HepG2 (cell line): ENCODE data around the gene KBTBD2. TPM values are rescaled to one million over a fixed set of nuclear protein-coding genes. Genes with fewer than 3 reads are reported as not detected.

ENCODE experiments used
- AHR ChIP-seq: IDR thresholded peaks from 2 replicates; pipeline ENCODE4 v1.6.1; 2018; ENCODE audit warnings: missing genetic modification reagents, missing compliant biosample characterization
- BCL6 ChIP-seq: IDR thresholded peaks from 2 replicates; pipeline ENCODE4 v1.6.1; 2016; ENCODE audit warnings: missing genetic modification reagents, missing compliant biosample characterization
- EP300 ChIP-seq, 3 experiments: sonication (generic) in 1 of 3; formaldehyde crosslinking in 1 of 3; IDR thresholded peaks; 2 replicates each; pipeline versions ENCODE4 v1.5.1 to v1.6.1; 2011 to 2020; ENCODE audit warnings: low read depth in 2 of 3, low read length in 2 of 3, borderline replicate concordance in 1 of 3, improper control_type of control experiment in 1 of 3, mild to moderate bottlenecking in 1 of 3, missing genetic modification reagents in 1 of 3, moderate library complexity in 1 of 3
- FOXA3 ChIP-seq: IDR thresholded peaks from 2 replicates; pipeline ENCODE4 v1.6.1; 2016; ENCODE audit warnings: missing genetic modification reagents, missing compliant biosample characterization
- FOXP1 ChIP-seq, 2 experiments: fragments of 450-650 bp in 1 of 2; IDR thresholded peaks; 2 replicates each; pipeline ENCODE4 v1.6.1; 2017 to 2018; ENCODE audit warnings: antibody characterized with exemption in 1 of 2
- KAT8 ChIP-seq: IDR thresholded peaks from 2 replicates; pipeline ENCODE4 v1.6.1; 2016; ENCODE audit warnings: missing genetic modification reagents, missing compliant biosample characterization
- KLF16 ChIP-seq, 2 experiments: sonication (generic) in 1 of 2; formaldehyde crosslinking in 1 of 2; IDR thresholded peaks; 2 replicates each; pipeline versions ENCODE4 v1.6.1 to v1.8.0; 2016 to 2023; ENCODE audit warnings: missing genetic modification reagents in 2 of 2, missing compliant biosample characterization in 1 of 2
- MAFG ChIP-seq: sonication (generic); formaldehyde crosslinking; IDR thresholded peaks from 2 replicates; pipeline ENCODE4 v1.5.1; 2020; ENCODE audit warnings: mild to moderate bottlenecking, missing genetic modification reagents
- MEIS2 ChIP-seq: sonication (generic); formaldehyde crosslinking; IDR thresholded peaks from 2 replicates; pipeline ENCODE4 v1.9.0; 2021; ENCODE audit warnings: mild to moderate bottlenecking, missing genetic modification reagents
- SOX13 ChIP-seq, 3 experiments: fragments of 450-650 bp in 1 of 3; sonication (generic) in 1 of 3; formaldehyde crosslinking in 1 of 3; IDR thresholded peaks in 2 of 3; conservative IDR thresholded peaks in 1 of 3; 2 replicates each; pipeline versions ENCODE4 v1.5.0 to v1.6.1; 2016 to 2020; ENCODE audit warnings: antibody characterized with exemption in 1 of 3, mild to moderate bottlenecking in 1 of 3, missing compliant biosample characterization in 1 of 3, missing genetic modification reagents in 1 of 3, moderate library complexity in 1 of 3
- SOX5 ChIP-seq: IDR thresholded peaks from 2 replicates; pipeline ENCODE4 v1.6.1; 2016; ENCODE audit warnings: borderline replicate concordance
- SRSF1 ChIP-seq: fragments of 200-400 bp; formaldehyde crosslinking; optimal IDR thresholded peaks from 2 replicates; pipeline ENCODE3; 2017; ENCODE audit warnings: mild to moderate bottlenecking, low read depth, low read length, moderate library complexity
- ZEB1 ChIP-seq: IDR thresholded peaks from 2 replicates; pipeline ENCODE4 v1.6.1; 2012; ENCODE audit warnings: mild to moderate bottlenecking, low read depth, inconsistent platforms; ENCODE audit not compliant: insufficient replicate concordance
- polyA plus RNA-seq, 8 experiments: library from polyadenylated mRNA; depleted of rRNA in 3 of 8; stranded (reverse) in 7 of 8; unstranded in 1 of 8; fragments of >200 nt; fragmentation: Illumina TruSeq in 4 of 8; extraction: Trizol in 4 of 8; gene quantifications; 2 replicates each; pipeline versions ENCODE4 v1.2.1 to v1.2.3, GENCODE V29; 2011 to 2016; ENCODE audit warnings: low read depth in 4 of 8, missing spikeins in 1 of 8, mixed read lengths in 1 of 8; ENCODE audit not compliant: insufficient read depth in 1 of 8
- total RNA-seq, 5 experiments: library from RNA; depleted of rRNA; stranded (reverse); fragments of >200 nt; fragmentation: Illumina TruSeq; extraction: Trizol; gene quantifications; 2 replicates each; pipeline ENCODE4 v1.2.3, GENCODE V29; 2016; ENCODE audit warnings: low read depth in 1 of 5
- TF ChIP-seq, protein P1 (sequence below): IDR thresholded peaks from 2 replicates; pipeline ENCODE4 v1.6.1; 2016; ENCODE audit warnings: low read depth
- TF ChIP-seq, protein P2 (sequence below): sonication (generic); formaldehyde crosslinking; IDR thresholded peaks from 2 replicates; pipeline ENCODE4 v1.5.0; 2020; ENCODE audit warnings: missing genetic modification reagents, mild to moderate bottlenecking, borderline replicate concordance
- TF ChIP-seq, protein P3 (sequence below): sonication (generic); formaldehyde crosslinking; IDR thresholded peaks from 2 replicates; pipeline ENCODE4 v1.4.0; 2020; ENCODE audit warnings: missing genetic modification reagents
- TF ChIP-seq, protein P4 (sequence below): IDR thresholded peaks from 2 replicates; pipeline ENCODE4 v1.4.0; 2020; ENCODE audit warnings: mild to moderate bottlenecking, missing genetic modification reagents
- TF ChIP-seq, protein P5 (sequence below): IDR thresholded peaks from 2 replicates; pipeline ENCODE4 v1.6.1; 2018; ENCODE audit warnings: missing genetic modification reagents

The KBTBD2 gene
- total and polyA plus RNA-seq, 2 of the 13 experiments (the other 11 are each of a cell fraction or from before 2014, with no cell fraction given): 24.0 to 25.2 TPM

DNA sequence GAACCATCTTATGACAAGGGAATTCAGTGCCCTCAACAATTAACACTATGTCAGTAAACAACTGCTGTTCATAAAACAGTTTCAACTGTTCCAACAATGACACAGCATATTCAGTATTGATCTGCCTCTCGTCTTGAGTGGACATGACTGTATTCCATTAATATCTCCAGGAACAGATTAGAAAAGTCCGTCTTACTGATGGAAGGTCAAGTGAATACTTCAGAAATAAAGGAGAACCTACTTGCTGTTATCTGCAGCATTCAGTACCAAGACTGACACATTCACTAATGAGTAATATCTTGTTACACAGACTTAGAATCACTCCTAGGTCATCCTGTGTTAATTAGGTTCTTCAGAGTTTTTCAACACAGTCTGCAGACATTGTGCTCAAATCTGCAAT is 12.1 kb downstream of the KBTBD2 start (continued):
- TF ChIP-seq KLF16 (CRISPR knock-in tag; IDR thresholded peaks at IDR 0.05): 0 out of 4 replicates have a peak, but pooled peaks of 1 of the 2 experiments have one; percentile 36
- peak; percentile 65; the same call in 1 of the 2 replicates for TF ChIP-seq MAFG
- peak; percentile 35; the same call in 1 of the 2 replicates for TF ChIP-seq BCL6 (CRISPR knock-in tag)
- TF ChIP-seq SOX13 (IDR thresholded peaks at IDR 0.05): no peak
- peak in 1 of 2 experiments; percentile 45; a peak in 1 of 4 replicates for TF ChIP-seq SOX13 (CRISPR knock-in tag; conservative IDR thresholded peaks at IDR 0.05 in 1 of 2, IDR thresholded peaks at IDR 0.05 in 1 of 2)
- 0 out of 4 replicates have a peak, but pooled peaks of 1 of the 2 experiments have one; percentile 22 for TF ChIP-seq EP300 (IDR thresholded peaks at IDR 0.05; ENCODE audit: low read depth in 2 of 2, low read length in 2 of 2)
- no peak for TF ChIP-seq EP300 (CRISPR knock-in tag; IDR thresholded peaks at IDR 0.05; ENCODE audit: borderline replicate concordance)
- TF ChIP-seq, protein P1, sequence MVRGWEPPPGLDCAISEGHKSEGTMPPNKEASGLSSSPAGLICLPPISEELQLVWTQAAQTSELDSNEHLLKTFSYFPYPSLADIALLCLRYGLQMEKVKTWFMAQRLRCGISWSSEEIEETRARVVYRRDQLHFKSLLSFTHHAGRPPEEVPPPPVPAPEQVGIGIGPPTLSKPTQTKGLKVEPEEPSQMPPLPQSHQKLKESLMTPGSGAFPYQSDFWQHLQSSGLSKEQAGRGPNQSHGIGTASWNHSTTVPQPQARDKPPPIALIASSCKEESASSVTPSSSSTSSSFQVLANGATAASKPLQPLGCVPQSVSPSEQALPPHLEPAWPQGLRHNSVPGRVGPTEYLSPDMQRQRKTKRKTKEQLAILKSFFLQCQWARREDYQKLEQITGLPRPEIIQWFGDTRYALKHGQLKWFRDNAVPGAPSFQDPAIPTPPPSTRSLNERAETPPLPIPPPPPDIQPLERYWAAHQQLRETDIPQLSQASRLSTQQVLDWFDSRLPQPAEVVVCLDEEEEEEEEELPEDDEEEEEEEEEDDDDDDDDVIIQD (CRISPR knock-in tag): 0 out of 2 replicates have a peak, but pooled peaks have one; percentile 11
- TF ChIP-seq FOXP1 (IDR thresholded peaks at IDR 0.05): no peak
- TF ChIP-seq FOXP1 (CRISPR knock-in tag; IDR thresholded peaks at IDR 0.05): peak; percentile 54
- no peak for TF ChIP-seq SRSF1
- TF ChIP-seq, protein P2, sequence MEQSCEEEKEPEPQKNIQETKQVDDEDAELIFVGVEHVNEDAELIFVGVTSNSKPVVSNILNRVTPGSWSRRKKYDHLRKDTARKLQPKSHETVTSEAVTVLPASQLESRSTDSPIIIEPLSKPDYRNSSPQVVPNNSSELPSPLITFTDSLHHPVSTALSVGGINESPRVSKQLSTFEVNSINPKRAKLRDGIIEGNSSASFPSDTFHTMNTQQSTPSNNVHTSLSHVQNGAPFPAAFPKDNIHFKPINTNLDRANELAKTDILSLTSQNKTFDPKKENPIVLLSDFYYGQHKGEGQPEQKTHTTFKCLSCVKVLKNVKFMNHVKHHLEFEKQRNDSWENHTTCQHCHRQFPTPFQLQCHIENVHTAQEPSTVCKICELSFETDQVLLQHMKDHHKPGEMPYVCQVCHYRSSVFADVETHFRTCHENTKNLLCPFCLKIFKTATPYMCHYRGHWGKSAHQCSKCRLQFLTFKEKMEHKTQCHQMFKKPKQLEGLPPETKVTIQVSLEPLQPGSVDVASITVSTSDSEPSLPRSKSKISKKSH (CRISPR knock-in tag): no peak
- TF ChIP-seq, protein P3, sequence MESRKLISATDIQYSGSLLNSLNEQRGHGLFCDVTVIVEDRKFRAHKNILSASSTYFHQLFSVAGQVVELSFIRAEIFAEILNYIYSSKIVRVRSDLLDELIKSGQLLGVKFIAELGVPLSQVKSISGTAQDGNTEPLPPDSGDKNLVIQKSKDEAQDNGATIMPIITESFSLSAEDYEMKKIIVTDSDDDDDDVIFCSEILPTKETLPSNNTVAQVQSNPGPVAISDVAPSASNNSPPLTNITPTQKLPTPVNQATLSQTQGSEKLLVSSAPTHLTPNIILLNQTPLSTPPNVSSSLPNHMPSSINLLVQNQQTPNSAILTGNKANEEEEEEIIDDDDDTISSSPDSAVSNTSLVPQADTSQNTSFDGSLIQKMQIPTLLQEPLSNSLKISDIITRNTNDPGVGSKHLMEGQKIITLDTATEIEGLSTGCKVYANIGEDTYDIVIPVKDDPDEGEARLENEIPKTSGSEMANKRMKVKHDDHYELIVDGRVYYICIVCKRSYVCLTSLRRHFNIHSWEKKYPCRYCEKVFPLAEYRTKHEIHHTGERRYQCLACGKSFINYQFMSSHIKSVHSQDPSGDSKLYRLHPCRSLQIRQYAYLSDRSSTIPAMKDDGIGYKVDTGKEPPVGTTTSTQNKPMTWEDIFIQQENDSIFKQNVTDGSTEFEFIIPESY (CRISPR knock-in tag): no peak
- TF ChIP-seq KAT8 (CRISPR knock-in tag): 0 out of 2 replicates have a peak, but pooled peaks have one; percentile 9
- peak; percentile 37; the same call in 1 of the 2 replicates for TF ChIP-seq SOX5 (CRISPR knock-in tag)
- TF ChIP-seq, protein P4, sequence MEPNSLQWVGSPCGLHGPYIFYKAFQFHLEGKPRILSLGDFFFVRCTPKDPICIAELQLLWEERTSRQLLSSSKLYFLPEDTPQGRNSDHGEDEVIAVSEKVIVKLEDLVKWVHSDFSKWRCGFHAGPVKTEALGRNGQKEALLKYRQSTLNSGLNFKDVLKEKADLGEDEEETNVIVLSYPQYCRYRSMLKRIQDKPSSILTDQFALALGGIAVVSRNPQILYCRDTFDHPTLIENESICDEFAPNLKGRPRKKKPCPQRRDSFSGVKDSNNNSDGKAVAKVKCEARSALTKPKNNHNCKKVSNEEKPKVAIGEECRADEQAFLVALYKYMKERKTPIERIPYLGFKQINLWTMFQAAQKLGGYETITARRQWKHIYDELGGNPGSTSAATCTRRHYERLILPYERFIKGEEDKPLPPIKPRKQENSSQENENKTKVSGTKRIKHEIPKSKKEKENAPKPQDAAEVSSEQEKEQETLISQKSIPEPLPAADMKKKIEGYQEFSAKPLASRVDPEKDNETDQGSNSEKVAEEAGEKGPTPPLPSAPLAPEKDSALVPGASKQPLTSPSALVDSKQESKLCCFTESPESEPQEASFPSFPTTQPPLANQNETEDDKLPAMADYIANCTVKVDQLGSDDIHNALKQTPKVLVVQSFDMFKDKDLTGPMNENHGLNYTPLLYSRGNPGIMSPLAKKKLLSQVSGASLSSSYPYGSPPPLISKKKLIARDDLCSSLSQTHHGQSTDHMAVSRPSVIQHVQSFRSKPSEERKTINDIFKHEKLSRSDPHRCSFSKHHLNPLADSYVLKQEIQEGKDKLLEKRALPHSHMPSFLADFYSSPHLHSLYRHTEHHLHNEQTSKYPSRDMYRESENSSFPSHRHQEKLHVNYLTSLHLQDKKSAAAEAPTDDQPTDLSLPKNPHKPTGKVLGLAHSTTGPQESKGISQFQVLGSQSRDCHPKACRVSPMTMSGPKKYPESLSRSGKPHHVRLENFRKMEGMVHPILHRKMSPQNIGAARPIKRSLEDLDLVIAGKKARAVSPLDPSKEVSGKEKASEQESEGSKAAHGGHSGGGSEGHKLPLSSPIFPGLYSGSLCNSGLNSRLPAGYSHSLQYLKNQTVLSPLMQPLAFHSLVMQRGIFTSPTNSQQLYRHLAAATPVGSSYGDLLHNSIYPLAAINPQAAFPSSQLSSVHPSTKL (CRISPR knock-in tag): peak; percentile 62
- no peak for TF ChIP-seq AHR (CRISPR knock-in tag)
- TF ChIP-seq ZEB1: no peak
- TF ChIP-seq FOXA3 (CRISPR knock-in tag): peak; percentile 63
- TF ChIP-seq, protein P5, sequence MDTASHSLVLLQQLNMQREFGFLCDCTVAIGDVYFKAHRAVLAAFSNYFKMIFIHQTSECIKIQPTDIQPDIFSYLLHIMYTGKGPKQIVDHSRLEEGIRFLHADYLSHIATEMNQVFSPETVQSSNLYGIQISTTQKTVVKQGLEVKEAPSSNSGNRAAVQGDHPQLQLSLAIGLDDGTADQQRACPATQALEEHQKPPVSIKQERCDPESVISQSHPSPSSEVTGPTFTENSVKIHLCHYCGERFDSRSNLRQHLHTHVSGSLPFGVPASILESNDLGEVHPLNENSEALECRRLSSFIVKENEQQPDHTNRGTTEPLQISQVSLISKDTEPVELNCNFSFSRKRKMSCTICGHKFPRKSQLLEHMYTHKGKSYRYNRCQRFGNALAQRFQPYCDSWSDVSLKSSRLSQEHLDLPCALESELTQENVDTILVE (CRISPR knock-in tag): 0 out of 2 replicates have a peak, but pooled peaks have one; percentile 35
- no peak for TF ChIP-seq MEIS2
